ENCODE results near the gene NTF3. TPM values are rescaled to one million over a fixed set of nuclear protein-coding genes. Genes with fewer than 3 reads are reported as not detected.

The NTF3 gene
- total RNA-seq, 1 donor from 2014 or later = not detected

DNA sequence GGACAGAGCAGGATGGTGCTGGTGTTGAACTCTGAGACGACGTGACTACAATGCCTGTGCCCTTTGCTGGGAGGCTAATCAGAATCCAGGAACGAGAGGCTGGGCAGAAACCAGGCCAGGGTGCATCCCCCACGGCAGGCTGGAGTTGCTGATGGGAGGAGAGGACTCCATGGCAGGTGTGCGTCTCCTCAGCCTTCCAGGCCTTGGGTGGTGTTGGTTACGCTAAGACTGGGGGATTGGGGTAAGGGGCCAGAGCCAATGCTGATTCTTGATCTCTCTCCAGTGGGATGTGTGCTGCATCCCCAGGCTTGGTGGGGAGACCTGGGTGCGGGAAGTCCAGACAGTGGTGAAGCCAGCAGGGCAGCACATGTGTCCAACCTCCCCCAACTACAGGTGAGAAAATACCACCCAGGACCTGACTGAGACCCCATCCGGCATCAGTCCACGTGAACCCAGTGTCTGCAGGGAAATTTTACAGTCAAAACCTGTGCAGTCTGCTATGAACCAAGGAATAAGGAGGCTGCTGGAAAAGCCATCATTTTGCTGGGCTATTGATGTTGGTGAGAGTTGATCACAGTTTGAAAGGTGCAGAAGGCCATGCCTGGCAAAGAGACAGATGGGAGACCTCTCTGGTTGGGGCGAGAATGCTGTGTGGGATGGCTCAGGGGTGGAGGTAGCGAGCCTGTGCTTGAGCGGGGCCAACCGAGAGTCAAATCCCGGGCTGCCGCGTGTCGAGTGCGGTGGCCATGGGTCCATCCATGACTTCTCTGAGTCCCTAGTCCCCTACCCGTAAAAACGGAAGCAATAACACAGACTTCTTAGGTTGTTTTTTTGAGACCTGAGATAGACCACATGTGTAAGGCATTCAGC lies 89.8 kb downstream of the NTF3 start:
- no peaks in the 10 kb centered on the region for H3K27me3 ChIP-seq (ENCODE audit: control insufficient read depth, insufficient read depth, low read length)
- DNase-seq (ENCODE audit: low read depth) = no peak
- no peaks in the 10 kb centered on the region for H3K36me3 ChIP-seq (ENCODE audit: control insufficient read depth, insufficient read depth, low read length)
- H3K4me3 ChIP-seq (ENCODE audit: low read depth, low read length) = no peak overlapping the region
- no peak for TF ChIP-seq CTCF (IDR thresholded peaks at IDR 0.05; ENCODE audit: insufficient read depth, low read length, poor library complexity, severe bottlenecking)

GRCh38 chr12:5522432-5523335 lies 90.8 kb downstream of the NTF3 start:
- H3K36me3 ChIP-seq (ENCODE audit: control insufficient read depth, insufficient read depth, low read length) = no peaks in the 10 kb centered on the region
- H3K27me3 ChIP-seq (ENCODE audit: control insufficient read depth, insufficient read depth, low read length) = no peaks in the 10 kb centered on the region
- H3K4me3 ChIP-seq (ENCODE audit: low read depth, low read length) = no peak overlapping the region
- no peak for TF ChIP-seq CTCF (IDR thresholded peaks at IDR 0.05; ENCODE audit: insufficient read depth, low read length, poor library complexity, severe bottlenecking)
- no peak for DNase-seq (ENCODE audit: low read depth)

GRCh38 chr12:5523396-5524115 lies 91.6 kb downstream of the NTF3 start:
- no peak for DNase-seq (ENCODE audit: low read depth)
- TF ChIP-seq CTCF (IDR thresholded peaks at IDR 0.05; ENCODE audit: insufficient read depth, low read length, poor library complexity, severe bottlenecking) = no peak
- H3K36me3 ChIP-seq (ENCODE audit: control insufficient read depth, insufficient read depth, low read length) = no peaks in the 10 kb centered on the region

DNA sequence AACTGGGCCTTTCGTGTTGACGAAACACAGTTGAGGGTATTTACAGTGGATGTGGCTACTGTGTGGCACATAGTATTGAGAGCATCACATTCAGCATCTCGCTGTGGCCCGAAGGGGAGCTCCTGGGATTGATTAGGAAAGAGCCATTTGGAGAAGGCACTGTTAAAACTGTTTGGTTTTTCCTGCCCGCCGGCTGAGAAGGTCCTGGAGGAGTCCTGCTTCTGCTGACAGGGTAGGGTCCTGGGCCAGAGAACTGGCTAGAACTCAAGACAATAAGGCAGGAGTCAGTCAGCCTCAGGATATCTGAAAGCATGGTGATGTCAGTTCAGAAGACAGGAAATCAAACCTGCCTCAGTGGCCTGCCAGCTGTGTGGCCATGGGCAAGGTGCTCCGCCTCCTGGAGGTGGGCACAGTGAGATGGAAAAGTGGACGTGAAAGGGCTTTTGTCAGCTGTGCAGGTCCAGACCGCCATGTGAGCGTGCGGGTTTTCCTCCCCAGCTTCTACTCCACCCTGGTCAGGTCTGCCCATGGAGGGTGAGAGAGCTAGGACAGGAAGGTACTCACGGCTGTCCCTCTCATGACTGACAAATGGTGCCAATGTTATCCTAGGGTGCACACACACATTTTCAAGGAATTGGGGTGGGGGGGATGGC lies 92.3 kb downstream of the NTF3 start:
- no peak for DNase-seq (ENCODE audit: low read depth)
- TF ChIP-seq CTCF (IDR thresholded peaks at IDR 0.05; ENCODE audit: insufficient read depth, low read length, poor library complexity, severe bottlenecking) = no peak
- Histone ChIP-seq H3K27me3 (ENCODE audit: control insufficient read depth, insufficient read depth, low read length) (no peaks in the 10 kb centered on the region), H3K4me3 (ENCODE audit: low read depth, low read length) (no peak overlapping the region), H3K36me3 (ENCODE audit: control insufficient read depth, insufficient read depth, low read length) (no peaks in the 10 kb centered on the region)

More at GRCh38 chr12:5523396-5524115, 91.6 kb downstream of the NTF3 start:
- no peak overlapping the region for H3K4me3 ChIP-seq (ENCODE audit: low read depth, low read length)
- no peaks in the 10 kb centered on the region for H3K27me3 ChIP-seq (ENCODE audit: control insufficient read depth, insufficient read depth, low read length)

DNA sequence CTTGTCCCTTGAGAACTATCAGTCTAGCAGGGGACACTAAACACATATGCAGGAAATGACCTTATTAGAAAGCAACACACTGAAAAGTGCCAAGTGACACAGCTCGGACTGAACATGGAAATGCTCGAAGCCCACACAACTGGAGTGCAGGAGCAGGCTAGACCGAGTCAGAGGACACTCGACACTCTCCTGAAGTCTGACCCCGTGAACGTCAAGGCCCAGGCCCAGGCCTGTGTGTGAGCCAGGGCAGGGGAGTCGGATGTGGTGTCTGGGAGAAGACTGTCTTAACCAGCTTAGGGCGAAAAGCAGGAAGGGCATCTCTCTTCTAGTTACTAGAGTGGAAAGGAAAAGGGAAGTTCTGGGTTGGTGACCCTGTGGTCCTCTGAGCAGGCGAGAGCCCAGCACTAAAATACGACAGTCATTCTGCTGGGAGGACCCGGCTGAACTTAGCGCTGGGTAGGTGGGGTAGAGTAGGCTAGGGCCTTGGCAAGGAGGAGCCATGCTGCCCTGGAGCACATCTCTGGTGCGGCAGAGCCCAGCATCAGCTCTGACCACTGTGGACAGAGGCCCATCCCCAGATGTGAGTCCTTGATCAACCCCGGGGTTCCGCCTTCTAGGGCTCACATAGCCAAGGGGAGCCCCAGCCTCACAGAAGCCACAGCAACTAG lies 93.0 kb downstream of the NTF3 start:
- DNase-seq (ENCODE audit: low read depth) = no peak
- H3K27me3 ChIP-seq (ENCODE audit: control insufficient read depth, insufficient read depth, low read length) = no peaks in the 10 kb centered on the region
- TF ChIP-seq CTCF (IDR thresholded peaks at IDR 0.05; ENCODE audit: insufficient read depth, low read length, poor library complexity, severe bottlenecking) = no peak
- H3K36me3 ChIP-seq (ENCODE audit: control insufficient read depth, insufficient read depth, low read length) = no peaks in the 10 kb centered on the region
- no peak overlapping the region for H3K4me3 ChIP-seq (ENCODE audit: low read depth, low read length)
